ACC112 (cell line): ENCODE measurements around the gene OSBPL3.

Experiments
- H2AFZ ChIP-seq: fragments of 200-600 bp; sonication (generic); one replicate; pipeline ENCODE4 v1.6.0; 2017; ENCODE audit warnings: antibody characterized with exemption, low read length; ENCODE audit not compliant: unreplicated experiment
- H3K27ac ChIP-seq: fragments of 200-600 bp; sonication (generic); 2 replicates; pipeline ENCODE4 v1.5.1; 2014; ENCODE audit warnings: low read depth, mild to moderate bottlenecking, antibody characterized with exemption, low read length, moderate library complexity
- H3K27me3 ChIP-seq: fragments of 200-600 bp; sonication (generic); 2 replicates; pipeline ENCODE4 v1.6.1; 2014; ENCODE audit warnings: mild to moderate bottlenecking, antibody characterized with exemption, low read length, moderate library complexity, mixed read lengths; ENCODE audit not compliant: insufficient read depth
- H3K36me3 ChIP-seq: fragments of 200-600 bp; sonication (generic); 2 replicates; pipeline ENCODE4 v1.6.1; 2016; ENCODE audit warnings: mild to moderate bottlenecking, antibody characterized with exemption, low read length, moderate library complexity, mixed read lengths; ENCODE audit not compliant: insufficient read depth
- H3K4me1 ChIP-seq: fragments of 200-600 bp; sonication (generic); one replicate; pipeline ENCODE4 v1.6.1; 2016; ENCODE audit warnings: low read length, mixed read lengths; ENCODE audit not compliant: insufficient read depth, unreplicated experiment, control insufficient read depth
- H3K4me3 ChIP-seq: fragments of 200-600 bp; sonication (generic); 2 replicates; pipeline ENCODE4 v1.5.1; 2014; ENCODE audit warnings: mild to moderate bottlenecking, low read depth, low read length
- H3K79me2 ChIP-seq: fragments of 200-600 bp; sonication (generic); one replicate; pipeline ENCODE4 v1.6.0; 2016; ENCODE audit warnings: low read length; ENCODE audit not compliant: control insufficient read depth, unreplicated experiment, insufficient read depth

The OSBPL3 gene

DNA sequence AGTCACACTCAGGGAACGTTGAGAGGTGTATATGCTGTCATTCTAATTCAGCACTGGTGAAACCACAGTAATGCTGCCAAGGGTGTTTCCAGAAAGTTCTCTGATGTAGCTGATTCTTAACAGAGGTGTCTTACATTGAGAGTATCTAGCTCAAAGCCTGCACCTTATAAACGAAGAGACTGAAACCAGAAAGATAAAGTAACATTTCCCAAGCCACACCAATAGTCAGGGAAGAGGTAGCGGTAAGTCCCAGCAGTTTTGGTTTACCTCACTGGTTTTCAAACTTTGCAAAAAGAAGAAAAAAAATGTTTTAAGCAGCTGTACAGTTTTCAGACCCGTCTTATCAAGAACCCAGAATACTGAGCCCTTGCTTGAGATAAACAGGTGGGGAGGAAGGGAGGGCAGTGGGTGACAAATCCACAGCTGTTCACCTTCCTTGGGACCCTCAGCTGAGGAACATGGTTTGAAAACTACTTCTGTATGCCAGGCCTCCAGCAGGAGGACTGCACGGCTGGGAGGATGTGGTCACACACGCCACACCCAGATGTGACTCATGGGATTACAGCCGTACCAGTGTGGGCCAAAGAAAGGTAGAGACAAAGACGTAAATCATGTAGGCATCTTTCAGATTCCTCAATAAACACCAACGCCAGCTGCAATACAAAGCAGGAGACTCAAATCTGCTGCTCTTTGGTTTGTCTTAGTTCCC is 158.8 kb downstream of the OSBPL3 start:
- H2AFZ ChIP-seq: peak overlapping the region; percentile 91

DNA sequence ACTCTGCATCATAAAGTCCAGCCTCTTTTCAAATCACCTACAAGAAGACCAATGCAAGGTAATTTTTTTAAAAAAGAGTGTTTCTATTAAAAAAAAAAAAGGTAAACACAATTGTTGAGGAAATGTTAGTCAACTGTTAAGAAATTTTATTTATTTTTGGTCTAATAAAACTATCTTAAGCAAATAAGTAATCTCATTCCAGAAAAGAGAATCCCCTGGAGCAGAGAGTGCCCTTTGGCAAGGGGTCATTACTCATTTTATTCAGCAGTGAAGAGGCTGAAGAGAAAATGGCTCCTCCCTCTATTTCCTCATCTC is 159.3 kb downstream of the OSBPL3 start:
- peak overlapping the region; percentile 67 for H3K4me3 ChIP-seq
- peaks cover 29% of the 10 kb centered on the region for H3K4me1 ChIP-seq
- H3K79me2 ChIP-seq: no peaks in the 10 kb centered on the region
- peak overlapping the region; percentile 98 for H3K27ac ChIP-seq
- H3K27me3 ChIP-seq: no peaks in the 10 kb centered on the region
- peak overlapping the region; percentile 91 for H2AFZ ChIP-seq
- H3K36me3 ChIP-seq: no peaks in the 10 kb centered on the region

More for the DNA sequence above, 158.8 kb downstream of the OSBPL3 start:
- Histone ChIP-seq H3K79me2 (no peaks in the 10 kb centered on the region), H3K4me1 (peaks cover 34% of the 10 kb centered on the region), H3K4me3 (peak overlapping the region; percentile 67), H3K36me3 (no peaks in the 10 kb centered on the region), H3K27ac (peak overlapping the region; percentile 98), H3K27me3 (no peaks in the 10 kb centered on the region)

DNA sequence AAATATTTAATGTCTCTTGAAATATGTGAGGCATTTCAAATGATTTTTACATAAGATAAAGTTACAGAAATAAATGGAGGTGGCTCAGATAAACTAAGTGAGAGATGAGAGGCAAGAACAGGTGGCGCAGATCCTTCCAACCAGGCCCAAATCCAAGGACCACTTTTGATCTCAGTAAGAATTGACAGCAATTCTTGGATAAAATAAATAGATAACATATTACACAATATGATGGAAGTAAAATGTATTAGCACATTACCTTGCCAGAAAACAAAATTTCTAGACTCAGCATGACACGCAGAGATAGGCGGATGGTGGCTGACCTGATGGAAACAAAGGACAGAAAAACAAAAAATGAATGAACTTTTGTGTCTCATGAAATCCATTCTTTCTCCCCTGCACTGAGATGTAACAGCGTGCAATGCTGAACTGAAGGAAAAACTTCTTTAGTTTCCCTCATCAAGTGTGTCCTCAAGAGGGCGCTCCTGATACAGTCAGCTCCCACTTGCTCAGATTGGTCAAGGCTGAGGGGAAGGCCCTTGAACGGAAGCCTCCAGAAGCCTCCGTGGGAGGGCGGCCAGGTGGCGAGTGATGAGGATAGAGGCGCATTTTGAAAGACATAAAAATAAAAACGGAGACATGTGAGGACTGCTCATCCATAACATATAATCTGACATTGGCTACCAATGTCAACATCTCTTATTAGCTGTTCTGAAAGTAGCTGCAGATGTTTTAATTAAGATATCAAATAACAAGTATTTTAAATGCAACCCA is 159.9 kb downstream of the OSBPL3 start:
- Histone ChIP-seq H3K27ac (peak overlapping the region; percentile 98), H3K4me3 (peak overlapping the region; percentile 67), H3K4me1 (peaks cover 23% of the 10 kb centered on the region), H3K36me3 (no peaks in the 10 kb centered on the region; the same call in 1 of the 2 replicates), H3K79me2 (no peaks in the 10 kb centered on the region), H3K27me3 (no peaks in the 10 kb centered on the region), H2AFZ (peak overlapping the region; percentile 77)

DNA sequence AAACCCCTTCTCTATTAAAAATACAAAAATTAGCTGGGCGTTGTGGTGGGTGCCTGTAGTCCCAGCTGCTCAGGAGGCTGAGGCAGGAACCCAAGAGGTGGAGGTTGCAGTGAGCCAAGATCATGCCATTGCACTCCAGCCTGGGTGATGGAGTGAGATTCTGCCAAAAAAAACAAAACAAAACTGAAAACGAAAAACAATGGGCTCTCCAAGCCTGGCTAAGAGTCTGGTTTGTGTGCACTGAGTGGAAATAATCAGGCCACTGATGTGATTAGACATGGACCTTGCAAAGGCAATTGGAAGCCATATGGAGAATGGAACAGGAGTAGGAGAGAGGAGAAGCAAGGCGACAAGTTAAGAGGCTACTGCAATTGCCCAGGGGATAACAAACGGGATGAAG is 162.6 kb downstream of the OSBPL3 start:
- Histone ChIP-seq H2AFZ (no peak overlapping the region), H3K27ac (no peak overlapping the region), H3K27me3 (no peaks in the 10 kb centered on the region), H3K4me3 (no peak overlapping the region), H3K79me2 (no peaks in the 10 kb centered on the region), H3K4me1 (peaks cover 19% of the 10 kb centered on the region), H3K36me3 (no peaks in the 10 kb centered on the region; the same call in 1 of the 2 replicates)

DNA sequence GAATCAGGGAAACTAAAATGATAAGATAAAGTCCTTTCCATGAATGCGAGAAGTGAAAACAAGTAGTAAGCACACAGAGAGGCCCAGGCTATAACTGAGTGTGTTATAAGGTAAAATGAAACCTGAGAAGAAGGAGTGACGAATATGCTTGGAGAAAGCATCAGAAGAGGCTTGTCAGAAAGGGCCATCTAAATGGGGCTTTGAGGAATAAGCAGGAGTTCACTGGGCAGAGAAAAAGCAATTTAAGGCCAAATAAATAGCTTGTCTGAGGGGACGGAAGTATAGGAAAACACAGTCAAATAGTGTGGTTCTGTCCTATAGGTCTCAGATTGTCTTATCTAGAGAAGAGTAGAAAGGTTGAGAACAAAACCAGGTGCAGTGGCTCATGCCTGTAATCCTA is 163.1 kb downstream of the OSBPL3 start:
- no peak overlapping the region for H2AFZ ChIP-seq
- no peaks in the 10 kb centered on the region for H3K27me3 ChIP-seq
- H3K79me2 ChIP-seq: no peaks in the 10 kb centered on the region
- no peaks in the 10 kb centered on the region; the same call in 1 of the 2 replicates for H3K36me3 ChIP-seq
- no peak overlapping the region for H3K4me3 ChIP-seq
- no peak overlapping the region for H3K27ac ChIP-seq
- H3K4me1 ChIP-seq: peaks cover 16% of the 10 kb centered on the region

DNA sequence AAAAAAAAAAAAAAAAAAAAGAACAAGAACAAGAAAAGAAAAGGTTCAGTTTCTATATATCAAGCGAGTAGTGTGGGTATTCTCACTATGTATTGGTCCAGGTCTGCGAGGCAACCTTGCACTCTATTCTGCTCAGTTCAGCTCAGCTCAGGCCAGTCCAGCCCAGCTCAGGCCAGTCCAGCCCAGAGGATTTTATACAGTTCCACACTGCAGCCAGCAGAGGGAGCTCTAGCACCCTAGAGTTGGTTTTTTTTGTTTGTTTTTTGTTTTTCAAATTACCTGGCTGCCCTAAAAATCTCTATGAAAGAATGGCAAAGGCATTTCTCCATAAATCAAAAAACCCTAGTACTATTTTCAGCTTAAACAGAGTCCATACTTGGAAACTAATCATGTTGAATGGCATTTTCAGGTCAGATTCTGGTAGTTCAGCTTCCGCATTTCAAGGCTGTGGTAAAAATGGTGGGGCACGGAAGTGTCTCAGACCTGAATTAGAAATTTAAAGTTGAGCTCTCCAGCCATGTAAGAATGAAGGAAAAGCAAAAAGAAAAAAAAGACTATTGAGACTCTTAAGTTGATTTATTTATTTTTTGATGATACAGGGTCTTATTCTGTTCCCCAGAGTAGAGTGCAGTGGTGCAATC is 167.6 kb downstream of the OSBPL3 start:
- Histone ChIP-seq H3K79me2 (no peaks in the 10 kb centered on the region), H3K36me3 (no peaks in the 10 kb centered on the region; the same call in 1 of the 2 replicates), H3K27ac (no peak overlapping the region), H3K4me1 (no peaks in the 10 kb centered on the region), H3K27me3 (no peaks in the 10 kb centered on the region), H3K4me3 (no peak overlapping the region), H2AFZ (no peak overlapping the region)

DNA sequence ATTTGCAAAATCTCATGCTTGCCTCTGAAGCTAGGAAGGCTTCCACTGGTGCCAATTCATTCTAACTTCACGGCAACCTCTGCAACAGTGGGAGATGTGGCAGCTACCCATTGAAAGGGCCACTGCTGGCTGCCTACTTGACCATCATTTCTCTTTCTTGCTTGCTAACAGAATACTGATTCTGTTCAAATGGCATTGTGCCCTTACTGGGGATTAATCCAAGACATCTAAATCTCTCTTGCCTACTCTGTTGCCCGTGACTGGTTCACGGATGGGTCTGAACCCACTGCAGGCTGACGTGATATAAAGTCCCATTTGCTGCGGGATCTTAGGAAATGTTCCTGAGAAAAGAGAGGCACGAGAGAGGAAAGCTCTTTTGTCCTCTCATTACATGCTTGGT is 171.5 kb downstream of the OSBPL3 start:
- Histone ChIP-seq H3K27ac (no peak overlapping the region), H3K4me3 (no peak overlapping the region), H3K79me2 (no peaks in the 10 kb centered on the region), H2AFZ (no peak overlapping the region), H3K36me3 (no peaks in the 10 kb centered on the region), H3K4me1 (no peaks in the 10 kb centered on the region), H3K27me3 (no peaks in the 10 kb centered on the region)

DNA sequence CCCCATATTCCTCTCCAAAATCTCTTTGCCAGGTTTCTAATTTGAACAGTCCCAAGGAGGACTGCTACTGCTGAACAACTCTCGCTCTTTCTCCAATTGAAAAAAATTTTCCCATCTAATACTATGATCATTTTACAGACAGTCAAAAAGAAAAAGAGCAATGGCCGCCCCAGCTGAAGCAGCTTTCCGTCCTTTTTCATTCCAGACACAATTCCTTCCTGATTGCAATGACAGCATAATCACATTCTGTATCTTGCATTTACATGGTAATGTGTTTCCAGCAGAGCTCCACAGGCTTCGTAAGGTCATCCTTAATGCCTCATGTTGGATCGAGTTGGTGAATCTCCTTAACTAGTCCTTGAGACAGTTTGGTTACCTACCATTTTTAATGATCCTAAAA is 177.7 kb downstream of the OSBPL3 start:
- H3K79me2 ChIP-seq: no peaks in the 10 kb centered on the region
- H3K27me3 ChIP-seq: no peaks in the 10 kb centered on the region
- no peak overlapping the region for H2AFZ ChIP-seq
- peaks cover 12% of the 10 kb centered on the region; the same call in 1 of the 2 replicates for H3K36me3 ChIP-seq
- no peak overlapping the region for H3K4me3 ChIP-seq
- no peaks in the 10 kb centered on the region for H3K4me1 ChIP-seq
- H3K27ac ChIP-seq: no peak overlapping the region

DNA sequence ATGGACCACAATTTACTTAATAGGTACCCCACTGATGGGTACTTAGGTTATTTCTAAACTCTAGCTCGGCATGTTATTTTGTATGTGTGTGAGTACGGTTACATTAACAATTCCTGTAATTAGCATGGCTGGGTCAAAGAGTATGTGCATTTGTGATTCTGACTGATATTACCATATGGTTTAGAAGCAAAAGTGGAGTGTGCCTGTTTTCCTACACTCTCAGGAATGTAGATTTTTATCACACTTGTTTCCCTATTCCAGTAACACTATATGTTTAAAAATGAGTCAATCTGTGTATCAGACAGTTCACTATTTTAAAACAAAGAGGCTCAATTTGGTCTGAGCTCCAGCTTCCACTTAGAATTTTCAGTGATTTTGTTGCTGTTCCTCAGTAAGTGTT is 178.1 kb downstream of the OSBPL3 start:
- no peaks in the 10 kb centered on the region for H3K79me2 ChIP-seq
- H3K4me3 ChIP-seq: no peak overlapping the region
- H3K27me3 ChIP-seq: no peaks in the 10 kb centered on the region
- H3K36me3 ChIP-seq: peaks cover 12% of the 10 kb centered on the region; the same call in 1 of the 2 replicates
- no peaks in the 10 kb centered on the region for H3K4me1 ChIP-seq
- H2AFZ ChIP-seq: no peak overlapping the region
- H3K27ac ChIP-seq: no peak overlapping the region

DNA sequence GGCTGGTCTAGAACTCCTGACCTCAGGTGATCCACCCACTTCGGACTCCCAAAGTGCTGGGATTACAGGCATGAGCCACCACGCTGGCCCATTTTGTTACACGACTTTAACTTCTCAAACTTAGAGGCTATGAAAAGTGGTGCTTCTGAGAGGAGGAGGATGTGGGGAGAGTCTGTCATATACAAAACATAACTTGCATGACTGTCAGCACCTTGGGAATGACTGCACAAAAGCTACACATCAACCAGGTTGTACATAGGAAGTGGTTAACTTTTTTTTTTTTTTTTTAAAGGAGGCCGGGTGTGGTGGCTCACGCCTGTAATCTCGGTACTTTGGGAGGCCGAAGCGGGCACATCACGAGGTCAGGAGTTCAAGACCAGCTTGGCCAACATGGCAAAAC is 179.3 kb downstream of the OSBPL3 start:
- no peak overlapping the region for H3K27ac ChIP-seq
- no peaks in the 10 kb centered on the region for H3K27me3 ChIP-seq
- no peak overlapping the region for H3K4me3 ChIP-seq
- peaks cover 12% of the 10 kb centered on the region; the same call in 1 of the 2 replicates for H3K36me3 ChIP-seq
- no peak overlapping the region for H2AFZ ChIP-seq
- no peaks in the 10 kb centered on the region for H3K4me1 ChIP-seq
- H3K79me2 ChIP-seq: no peaks in the 10 kb centered on the region
